Measurements from ENCODE around the gene TMTC1.

TMTC1 gene

DNA sequence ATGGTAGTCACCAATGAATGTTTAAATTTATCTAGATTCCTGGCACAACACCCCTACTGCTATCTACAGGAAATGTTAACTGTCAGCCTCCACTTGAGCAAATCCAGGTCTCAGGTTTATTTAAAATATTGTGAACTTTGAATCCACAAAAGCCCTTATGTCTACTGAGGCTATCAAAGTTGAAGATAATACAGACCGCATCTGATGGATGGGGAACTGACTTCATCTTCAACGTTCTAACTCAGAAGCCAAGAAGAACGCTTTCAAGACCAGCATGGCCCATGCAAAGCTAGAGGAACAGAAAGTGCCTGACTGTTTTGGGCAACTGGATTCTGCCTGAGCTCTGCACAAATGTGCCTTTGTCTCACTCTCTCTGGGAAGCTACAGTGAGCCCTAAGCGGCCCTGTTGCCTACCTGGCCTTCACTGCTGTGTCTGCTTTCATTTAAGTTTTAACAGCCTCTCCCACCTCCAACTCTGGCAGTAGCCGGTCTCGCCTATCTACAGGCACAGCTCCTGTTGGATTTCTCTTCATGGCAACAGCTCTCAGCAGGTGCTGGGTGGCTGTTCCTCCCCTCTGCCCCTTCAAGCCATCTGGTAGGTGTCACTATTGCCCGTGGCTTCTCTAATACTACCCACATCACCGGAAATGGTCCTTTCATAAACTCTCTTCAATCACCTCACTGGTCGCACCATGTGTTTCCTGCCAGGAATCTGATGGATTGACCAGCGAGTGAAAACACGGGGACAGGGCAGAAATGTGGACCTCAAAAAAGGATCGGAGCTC lies 174.1 kb downstream of the TMTC1 start:
- no peak for DNase-seq

DNA sequence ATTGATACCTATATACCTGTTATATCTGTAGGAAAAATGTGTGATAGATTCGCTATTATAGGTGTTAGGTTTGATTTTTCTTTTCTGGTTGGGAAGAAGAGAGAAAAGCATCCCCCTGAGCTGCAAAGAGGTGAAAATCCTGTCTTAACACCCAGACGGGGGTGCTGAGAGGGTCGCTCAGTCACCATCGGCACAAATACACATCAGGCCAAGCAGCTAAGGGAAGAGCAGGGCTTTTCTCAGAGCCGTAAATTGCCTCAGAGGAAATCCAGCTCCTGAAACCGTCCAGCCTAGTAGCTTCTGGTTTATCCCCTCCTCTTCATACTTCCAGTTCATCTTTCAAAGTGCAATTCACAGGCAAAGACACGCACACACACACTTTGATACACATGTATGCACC lies 175.2 kb downstream of the TMTC1 start:
- no peak for DNase-seq

DNA sequence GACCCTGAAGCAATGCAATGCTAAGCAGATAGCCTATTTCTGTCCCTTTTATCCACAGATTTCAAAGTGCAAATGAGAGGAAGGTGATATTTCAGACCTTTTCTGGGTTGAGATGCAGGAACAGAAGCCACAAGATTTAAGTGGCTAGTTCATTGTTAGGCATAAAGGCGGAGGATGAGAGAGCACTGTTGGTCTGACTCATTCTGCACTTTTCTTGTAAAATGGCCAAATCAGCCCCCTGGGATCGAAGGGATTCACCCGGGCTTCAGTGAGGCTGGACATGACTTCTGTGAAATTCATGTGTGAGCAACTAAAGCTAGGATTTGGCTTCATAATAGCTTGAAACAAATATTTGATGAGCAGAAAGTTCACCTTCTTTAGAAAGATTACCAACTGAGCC lies 184.4 kb downstream of the TMTC1 start:
- DNase-seq, result no peak

DNA sequence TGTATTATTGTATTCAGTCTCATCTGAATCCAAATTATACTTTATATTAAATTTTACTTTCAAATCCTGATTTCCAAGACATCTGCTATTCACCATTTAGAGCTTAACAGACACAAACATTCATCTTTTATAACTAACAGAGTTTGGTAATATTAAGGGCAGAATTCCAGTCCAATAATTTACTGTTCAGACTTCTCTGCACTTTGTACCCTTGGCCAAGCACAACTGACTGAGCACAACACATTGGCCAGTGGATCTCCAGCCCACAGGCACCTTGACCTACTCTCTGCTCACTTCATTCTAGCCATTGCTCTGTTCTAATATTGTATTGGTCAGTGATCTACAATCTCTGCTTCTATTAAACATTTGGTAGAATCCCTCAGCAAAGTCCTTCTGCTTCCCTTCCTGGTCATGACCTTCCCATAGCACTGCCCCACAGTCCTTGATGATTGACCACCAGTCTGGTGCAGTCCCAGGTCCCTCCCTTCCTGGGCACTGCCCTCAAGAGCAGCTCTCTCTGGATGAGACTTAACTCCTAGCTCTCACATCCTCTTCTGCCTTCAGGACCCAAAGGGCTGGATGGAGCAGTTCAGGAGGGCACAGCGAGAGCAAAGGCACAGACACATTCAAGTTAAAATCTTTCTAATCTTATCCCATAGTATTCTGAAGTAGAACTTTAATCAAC lies 188.5 kb downstream of the TMTC1 start:
- no peak for DNase-seq

DNA sequence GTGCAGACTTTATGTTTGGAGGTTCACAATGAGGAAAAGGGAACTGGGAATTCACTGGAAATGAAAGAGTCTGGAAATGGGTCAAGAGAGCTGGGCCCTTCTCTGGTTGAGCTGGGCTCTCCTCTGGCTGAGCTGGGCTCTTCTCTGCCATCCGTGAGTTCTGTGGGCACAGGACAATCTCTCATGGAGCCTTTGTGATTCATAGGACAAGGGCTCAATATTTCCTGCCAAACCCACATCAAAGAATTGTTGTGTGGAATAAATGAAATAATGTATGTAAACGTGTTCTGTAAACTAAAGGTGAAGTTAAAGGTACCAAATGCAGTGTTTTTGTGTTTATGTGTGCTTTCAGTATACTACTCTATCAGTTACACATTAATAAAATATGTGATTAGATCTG lies 190.7 kb downstream of the TMTC1 start:
- DNase-seq, result no peak

DNA sequence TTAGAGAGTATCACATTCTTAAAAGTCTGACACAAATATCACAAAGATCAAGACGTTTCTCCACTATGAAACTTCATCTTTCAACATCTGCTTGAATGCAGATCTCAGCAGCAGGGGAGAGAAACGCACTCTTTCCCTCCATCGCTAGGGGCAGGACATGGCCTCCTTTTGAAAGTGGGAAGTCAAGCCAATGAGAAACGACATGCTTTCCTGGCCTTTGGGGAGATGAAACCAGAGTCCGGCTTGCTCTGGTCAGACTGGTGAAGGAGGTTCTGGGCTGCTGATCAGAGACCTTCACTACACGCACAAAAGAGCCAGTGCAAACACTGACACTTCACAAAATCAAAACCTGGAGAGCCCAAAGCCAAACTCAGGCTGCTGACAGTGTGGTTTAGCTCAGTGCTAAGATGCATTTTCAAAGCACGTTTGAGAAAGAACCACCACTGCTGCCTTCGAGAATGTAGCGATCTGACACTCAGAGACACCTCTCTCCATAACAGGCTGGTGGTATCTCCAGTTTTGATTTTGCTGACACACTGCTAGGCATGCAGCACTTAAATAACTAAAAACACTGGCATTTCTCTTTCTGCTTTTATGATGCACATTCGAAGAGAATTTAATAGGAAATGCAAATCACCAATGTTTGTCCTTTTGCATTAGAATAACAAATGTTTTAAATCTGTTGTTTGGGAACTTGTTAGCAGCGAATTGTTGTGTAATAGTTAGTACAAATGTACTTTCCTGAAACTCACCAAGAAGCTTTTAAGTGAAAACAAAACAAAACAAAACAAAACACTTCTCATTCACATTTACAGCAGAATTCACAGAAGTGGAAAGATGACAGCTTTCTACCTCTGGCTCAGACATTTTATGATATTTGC lies 192.4 kb downstream of the TMTC1 start:
- DNase-seq, result no peak

DNA sequence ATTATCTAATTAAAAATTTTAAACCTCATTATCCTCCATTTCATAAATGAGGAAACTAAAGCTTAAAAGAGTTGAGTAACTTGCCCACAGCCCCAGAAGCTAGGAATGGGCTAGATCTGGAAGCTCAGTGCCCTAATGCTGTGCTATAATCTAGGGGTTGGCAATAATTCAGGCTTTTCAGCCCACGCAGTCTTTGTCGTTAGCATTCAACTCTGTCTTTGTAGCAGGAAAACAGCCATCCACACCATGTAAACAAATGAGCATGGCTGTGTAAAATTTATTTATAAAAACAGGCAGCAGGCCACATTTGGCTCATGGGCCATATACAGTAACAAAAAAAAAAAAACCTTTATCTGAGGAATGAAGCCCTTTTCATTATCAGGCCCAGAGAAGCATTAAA lies 193.9 kb downstream of the TMTC1 start:
- DNase-seq, result no peak

DNA sequence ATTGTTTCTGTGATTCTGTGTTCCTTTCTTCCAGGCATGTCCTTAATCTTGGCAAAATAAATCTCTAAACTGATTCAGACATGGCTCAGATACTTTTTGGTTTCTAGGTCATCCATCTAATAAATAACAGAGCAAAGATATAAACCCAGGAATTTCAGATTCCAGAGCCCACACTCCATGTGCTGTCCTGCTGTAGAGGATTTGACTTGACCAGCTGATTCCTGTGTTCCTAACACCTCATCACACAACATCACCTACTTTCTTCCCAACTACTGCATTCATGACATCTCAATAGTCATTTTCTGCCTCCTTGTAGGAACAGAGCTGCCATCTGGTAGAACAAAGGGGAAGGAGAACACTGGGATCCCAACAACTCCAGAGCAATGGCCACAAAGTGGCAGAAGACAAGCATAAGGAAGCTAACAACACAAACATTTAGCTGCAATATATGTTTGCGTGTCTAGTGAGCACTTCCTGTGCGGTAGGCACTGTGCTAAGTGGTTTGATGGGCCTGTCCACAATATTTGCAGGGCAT lies 194.4 kb downstream of the TMTC1 start:
- no peak for DNase-seq

DNA sequence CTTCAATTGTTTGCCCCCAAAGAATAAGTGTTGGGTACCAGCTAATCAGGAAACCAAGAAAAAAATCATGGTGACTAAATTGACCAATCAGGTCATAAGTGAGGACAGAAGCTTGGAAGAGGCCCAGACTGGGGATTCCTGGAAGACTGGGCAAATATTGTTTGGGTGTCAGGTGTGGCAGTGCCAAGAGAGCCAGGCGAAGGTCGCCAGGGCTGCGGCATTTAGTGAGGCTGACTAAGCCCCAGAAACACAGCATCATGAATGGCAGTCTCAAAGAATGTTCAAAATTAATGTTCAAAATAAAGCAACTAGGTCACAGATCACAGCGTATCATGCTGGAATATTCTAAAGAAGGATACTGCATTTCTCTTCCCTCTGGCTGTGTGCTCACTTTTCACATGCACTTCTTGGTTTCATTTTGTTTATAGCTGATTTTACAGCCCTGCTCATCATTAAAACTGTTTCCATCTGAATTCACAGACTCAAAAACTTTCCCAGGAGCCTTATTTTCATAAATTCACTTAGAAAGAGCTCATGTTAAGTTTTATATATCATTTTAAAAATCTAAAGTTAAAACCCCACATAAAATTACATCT lies 201.0 kb downstream of the TMTC1 start:
- DNase-seq, result no peak

DNA sequence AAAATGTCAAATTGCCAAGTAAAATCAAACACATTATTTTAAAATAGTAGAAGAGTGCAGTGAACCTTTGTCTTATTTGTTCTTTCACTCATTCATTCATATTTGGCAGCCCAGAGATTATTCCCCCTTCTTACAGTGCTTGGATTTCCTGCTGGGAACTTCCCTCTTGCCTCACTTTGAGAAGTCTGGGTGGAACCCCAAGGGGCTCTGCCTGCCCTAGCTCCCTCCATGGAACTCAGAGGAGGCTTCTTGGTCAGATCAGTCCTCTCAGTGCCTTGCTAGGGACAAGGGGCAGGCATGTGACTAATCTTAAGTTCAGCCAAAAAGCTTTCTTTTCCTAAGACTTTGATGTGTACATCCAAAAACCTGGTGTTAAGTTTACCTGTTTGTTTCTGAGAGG lies 201.6 kb downstream of the TMTC1 start:
- no peak for DNase-seq

DNA sequence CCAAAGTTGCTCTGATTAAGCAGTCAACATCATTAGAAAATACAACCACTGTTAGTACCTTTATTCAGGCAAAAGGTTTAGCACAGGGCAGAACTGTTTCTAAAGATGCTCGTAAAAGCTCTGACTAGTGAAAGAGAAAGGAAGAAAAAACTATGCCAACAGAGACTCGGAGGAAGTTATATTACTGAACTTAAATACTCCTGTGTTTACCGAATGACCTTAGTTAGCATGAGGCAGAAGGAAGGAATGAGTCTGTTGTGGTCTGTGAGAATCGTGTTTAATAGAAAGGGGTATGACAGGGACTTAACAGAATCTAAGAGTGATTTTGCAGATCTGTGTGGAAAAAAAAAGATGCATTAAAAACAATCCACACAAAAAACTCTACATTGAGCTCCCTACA lies 202.1 kb downstream of the TMTC1 start:
- DNase-seq, result no peak

DNA sequence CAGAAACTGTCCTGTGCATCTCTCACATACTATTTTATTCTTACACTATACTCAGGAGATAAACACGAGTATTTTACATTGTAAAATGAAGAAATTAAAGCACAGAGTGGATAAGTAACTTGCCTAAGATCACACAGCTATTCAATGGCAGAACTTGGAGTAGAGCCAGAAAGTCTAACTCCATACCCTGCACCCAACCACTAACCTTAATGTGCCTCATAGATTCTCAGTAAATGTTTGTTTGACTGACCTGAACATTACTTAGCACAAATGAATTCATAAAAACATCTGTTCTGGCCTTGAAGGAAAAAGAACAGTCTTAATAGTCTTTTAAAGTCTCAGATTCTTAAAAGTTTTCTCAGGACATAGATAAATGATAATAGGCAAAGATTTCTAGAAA lies 202.8 kb downstream of the TMTC1 start:
- DNase-seq, result no peak

DNA sequence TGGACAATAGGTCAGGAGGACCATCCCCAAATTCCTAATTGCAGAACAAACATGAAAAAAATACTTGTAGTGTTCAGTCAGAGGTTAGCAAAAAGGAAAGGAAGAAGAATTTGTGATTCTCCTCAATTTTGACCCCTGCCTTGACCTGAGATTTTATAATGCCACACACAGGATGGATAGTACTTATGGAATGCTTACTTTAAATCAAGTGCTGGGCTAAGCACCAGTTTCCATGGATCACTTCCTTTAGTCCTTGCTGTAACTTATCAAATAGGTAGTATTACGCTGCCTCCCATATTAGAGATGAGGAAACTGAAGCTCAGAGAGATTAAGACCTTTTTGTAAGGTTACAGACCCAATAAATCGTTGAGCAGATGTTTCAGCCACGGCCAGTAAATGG lies 205.0 kb downstream of the TMTC1 start:
- DNase-seq, result no peak

DNA sequence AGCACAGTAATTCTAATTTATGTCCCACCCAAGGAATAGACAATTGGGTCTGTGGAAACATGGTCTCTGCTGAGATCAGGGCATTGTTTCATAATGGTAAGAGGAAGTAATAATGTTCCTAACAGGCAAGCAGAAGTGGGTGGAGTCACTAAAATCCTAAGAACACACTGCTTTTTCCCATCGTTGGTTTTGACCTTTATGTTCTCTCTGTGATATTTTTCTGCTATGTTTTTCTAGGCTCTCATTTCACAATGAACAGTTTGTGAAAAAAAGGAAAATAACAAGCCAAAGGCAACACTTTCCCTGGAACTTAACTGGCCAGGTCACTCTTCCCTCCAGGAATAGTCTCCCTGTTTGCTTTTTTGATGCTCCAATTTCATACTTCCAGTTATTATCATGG lies 205.7 kb downstream of the TMTC1 start:
- no peak for DNase-seq

DNA sequence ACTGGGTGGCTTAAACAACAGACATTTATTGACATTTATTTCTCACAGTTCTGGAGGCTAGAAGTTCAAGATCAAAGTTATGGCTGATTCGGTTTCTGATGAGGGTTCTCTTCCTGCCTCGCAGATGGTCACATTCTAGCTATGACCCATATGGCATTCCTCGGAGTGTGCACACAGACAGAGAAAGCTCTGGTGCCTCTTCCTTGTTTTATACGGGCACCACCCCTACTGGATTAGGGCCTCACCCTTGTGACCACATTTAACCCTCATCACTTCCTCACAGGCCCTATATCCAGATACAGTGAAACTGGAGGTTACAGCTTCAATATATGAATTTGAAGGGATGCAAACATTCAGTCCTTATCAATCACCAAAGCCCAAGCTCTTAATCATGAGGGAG lies 209.2 kb downstream of the TMTC1 start:
- DNase-seq, result no peak

DNA sequence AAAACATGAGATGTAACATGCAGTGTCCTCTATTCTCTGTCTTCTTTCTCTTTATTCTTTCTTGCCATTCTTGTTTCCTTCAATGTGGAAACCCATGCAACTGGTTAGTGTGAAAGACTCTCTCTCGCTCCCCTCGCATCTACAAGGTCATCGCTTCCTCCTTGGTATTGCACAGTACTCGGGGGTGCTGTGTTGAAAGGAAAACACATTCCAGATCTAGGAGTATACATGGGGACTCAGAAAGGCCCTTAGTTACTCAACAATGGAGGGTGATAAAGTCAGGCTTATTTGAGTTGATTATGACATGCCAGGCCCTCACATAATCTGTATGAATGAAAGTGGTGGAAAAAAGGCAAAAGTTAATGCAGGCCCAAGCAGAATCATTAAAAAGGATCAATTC lies 210.8 kb downstream of the TMTC1 start:
- DNase-seq, result no peak

DNA sequence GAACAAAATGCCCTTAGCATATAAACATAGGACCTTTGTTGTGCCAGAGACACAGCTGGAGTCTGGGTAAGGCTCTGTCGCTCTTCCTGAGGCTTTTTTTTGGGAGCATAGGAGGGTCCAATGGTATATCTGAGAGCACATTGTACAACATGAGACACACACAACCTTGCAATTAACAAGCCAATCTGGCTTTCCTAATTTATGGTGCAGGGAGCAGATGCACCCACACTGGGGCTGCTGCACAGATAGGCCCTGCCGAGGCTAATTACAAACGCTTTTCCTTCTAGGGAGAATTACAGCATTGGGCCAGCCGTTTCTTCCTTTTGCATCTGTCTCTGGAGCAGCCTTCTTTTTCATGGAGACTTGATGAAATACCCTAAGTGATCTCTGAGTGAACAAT lies 211.3 kb downstream of the TMTC1 start:
- no peak for DNase-seq

DNA sequence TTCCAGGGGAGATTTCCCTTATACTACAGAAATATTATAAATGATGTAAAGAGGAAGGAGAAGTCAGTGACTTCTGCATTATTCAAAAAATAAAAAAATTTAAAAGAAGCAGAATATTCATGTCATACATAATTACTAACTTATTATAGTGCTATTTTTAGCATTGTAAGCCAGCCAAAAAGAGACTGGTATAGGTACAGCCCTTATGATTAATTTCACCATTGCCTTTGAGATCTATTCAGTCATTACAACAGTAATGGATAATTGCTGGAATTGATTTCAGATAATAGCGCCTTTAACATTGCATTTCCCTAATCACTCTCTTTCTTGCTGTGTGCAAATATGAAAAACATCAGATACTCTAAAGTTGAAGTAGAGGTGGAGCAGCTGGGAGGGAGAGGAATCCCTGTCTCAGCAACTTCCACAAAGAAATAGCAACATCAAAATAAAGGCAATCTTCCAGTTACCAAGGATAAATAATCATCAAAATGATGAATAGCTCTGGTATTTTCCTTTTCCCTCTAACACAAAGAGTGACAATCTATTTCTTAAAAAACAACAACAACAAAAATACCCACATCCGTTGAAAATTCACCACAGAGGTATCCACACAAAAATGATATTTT lies 214.5 kb downstream of the TMTC1 start:
- DNase-seq, result no peak

DNA sequence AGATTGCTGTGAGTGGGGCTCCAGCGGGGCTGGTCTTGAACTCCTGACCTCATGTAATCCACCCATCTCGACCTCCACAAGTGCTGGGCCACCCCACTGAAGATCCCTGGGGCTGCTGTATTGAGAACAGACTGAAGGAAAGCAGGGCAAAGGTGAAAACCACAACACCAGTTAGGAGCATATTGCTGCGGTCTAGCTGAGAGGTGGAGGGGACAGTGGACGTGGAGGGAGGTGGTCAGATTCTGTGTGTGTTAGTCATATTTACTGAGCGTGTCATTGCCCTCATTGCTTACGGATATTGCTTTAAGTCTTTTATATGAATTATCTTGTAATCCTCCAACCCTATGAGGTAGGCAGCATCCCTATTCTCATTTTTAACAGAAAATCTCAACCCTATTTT lies 217.3 kb downstream of the TMTC1 start:
- no peak for DNase-seq

DNA sequence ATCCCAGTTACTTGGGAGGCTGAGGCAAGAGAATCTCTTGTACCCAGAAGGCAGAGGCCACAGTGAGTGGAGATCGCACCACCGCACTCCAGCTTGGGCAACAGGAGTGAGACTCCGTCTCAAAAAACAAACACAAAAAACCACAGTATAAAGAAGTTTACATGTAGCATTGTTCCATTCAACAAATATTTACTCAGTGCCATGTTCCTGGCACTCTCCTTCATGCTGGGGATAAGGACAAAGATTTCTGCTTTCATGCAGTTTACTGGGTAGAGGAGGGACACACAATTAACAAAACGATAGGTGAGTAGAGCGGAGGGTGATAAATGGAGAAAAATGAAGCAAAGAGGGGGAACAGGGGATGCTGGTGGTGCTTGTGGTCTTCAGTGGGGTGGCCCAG lies 218.0 kb downstream of the TMTC1 start:
- no peak for DNase-seq

DNA sequence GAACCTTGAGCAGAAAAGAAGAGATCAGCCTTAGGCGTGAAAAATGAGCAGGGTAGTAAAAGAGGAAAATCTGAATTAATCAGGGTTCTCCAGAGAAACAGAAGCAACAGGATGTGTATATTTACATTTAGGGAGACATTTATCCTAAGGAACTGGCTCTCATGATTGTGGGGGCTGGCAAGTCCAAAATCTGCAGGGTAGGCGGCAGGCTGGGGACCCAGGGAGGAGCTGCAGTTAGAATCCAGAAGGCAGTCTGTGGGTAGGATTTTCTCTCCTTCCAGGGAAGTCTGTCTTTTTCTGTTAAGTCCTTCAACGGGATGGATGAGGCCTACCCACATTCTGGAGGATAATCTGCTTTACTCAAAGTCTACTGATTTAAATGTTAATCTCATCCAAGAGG lies 218.8 kb downstream of the TMTC1 start:
- DNase-seq, result no peak

DNA sequence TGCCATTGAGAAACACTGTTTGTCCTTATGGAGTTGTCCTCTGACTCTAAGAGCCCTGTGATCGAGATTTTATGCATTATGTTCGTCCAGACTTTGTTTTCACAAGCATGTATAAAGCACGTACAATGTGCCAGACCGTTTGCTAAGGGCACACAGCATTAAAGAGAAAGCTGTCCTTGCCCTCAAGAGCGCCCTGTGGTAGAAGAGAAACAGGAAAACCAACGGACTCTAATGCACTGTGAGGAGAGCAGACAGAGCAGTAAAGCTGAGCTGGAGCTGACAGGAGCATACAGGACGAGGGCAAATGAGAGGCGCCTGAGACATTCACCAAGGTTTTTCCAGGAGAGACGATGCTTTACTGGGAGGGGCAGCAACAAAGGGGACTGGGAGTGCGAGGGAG lies 220.1 kb downstream of the TMTC1 start:
- no peak for DNase-seq

DNA sequence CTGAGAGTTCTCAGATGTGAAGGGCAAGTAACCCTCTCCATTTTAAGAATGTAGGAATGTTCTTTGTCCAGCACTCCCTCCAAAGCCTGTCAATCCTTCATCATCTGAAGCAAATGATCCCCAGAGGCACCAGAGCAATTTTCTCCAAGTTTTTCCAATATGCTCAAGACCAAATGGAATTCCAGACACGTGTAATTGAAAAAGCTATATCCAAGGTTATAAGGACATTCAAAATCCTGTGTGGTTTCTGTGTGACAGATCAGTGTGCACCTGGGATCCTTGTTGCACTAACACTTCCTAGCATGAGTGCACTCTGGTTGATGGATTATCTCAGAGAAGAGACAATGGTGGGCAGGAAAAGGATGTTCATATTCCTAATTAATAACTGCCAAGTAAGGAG lies 220.7 kb downstream of the TMTC1 start:
- no peak for DNase-seq
